Mesothelial cell of epicardium (in vitro differentiated cells): ENCODE measurements around the gene CPNE1. TPM values are rescaled to one million over a fixed set of nuclear protein-coding genes. Genes with fewer than 3 reads are reported as not detected.

Experiments
- DNase-seq, 2 experiments: peaks; one replicate each; pipeline ENCODE4 v3.0.0; 2021; ENCODE audit warnings: low spot score in 2 of 2; ENCODE audit not compliant: unreplicated experiment in 2 of 2
- H3K27ac Mint-ChIP-seq: 2 replicates; pipeline ENCODE4 v1.8.0; 2021; ENCODE audit warnings: mixed read lengths
- H3K27me3 Mint-ChIP-seq: 2 replicates; pipeline ENCODE4 v1.8.0; 2021; ENCODE audit warnings: low read depth, mixed read lengths
- H3K36me3 Mint-ChIP-seq: 2 replicates; pipeline ENCODE4 v1.8.0; 2021; ENCODE audit warnings: mixed read lengths
- H3K4me1 Mint-ChIP-seq: 2 replicates; pipeline ENCODE4 v1.8.0; 2021; ENCODE audit warnings: mixed read lengths
- H3K4me3 Mint-ChIP-seq: 2 replicates; pipeline ENCODE4 v1.8.0; 2021; ENCODE audit warnings: mild to moderate bottlenecking, moderate library complexity, mixed read lengths
- H3K9me3 Mint-ChIP-seq: 2 replicates; pipeline ENCODE4 v1.8.0; 2021; ENCODE audit warnings: mixed read lengths
- CTCF ChIP-seq: fragments of 200-600 bp; sonication (generic); IDR thresholded peaks from one replicate; pipeline ENCODE4 v1.5.0; 2021; ENCODE audit warnings: antibody characterized with exemption; ENCODE audit not compliant: unreplicated experiment
- total RNA-seq: library from RNA; stranded (reverse); gene quantifications from 3 replicates; pipeline ENCODE4 v1.2.1, GENCODE V29; 2021

Gene CPNE1
- total RNA-seq, 1 donor from 2014 or later, result 246 TPM

- Mint-ChIP-seq H3K4me1 (no peaks in the 10 kb centered on the region), H3K9me3 (peaks cover 6% of the 10 kb centered on the region), H3K27me3 (no peaks in the 10 kb centered on the region), H3K27ac (no peak overlapping the region), H3K36me3 (no peaks in the 10 kb centered on the region), H3K4me3 (no peak overlapping the region)
- TF ChIP-seq CTCF, result no peak
- DNase-seq, result no peak
Observed at GRCh38 chr20:35582741-35583404, 81.8 kb downstream of the CPNE1 start.

- no peak for DNase-seq
- Mint-ChIP-seq H3K36me3 (no peaks in the 10 kb centered on the region), H3K9me3 (peaks cover 6% of the 10 kb centered on the region), H3K27me3 (no peaks in the 10 kb centered on the region), H3K27ac (no peak overlapping the region), H3K4me1 (no peaks in the 10 kb centered on the region), H3K4me3 (no peak overlapping the region)
- no peak for TF ChIP-seq CTCF
Observed at GRCh38 chr20:35582131-35582530, 82.6 kb downstream of the CPNE1 start.

GRCh38 chr20:35579196-35579595, 85.5 kb downstream of the CPNE1 start:
- H3K36me3 Mint-ChIP-seq, result no peaks in the 10 kb centered on the region
- no peak for DNase-seq
- H3K27ac Mint-ChIP-seq, result no peak overlapping the region
- H3K9me3 Mint-ChIP-seq, result peaks cover 9% of the 10 kb centered on the region
- H3K4me1 Mint-ChIP-seq, result no peaks in the 10 kb centered on the region
- H3K27me3 Mint-ChIP-seq, result no peaks in the 10 kb centered on the region
- no peak for TF ChIP-seq CTCF
- H3K4me3 Mint-ChIP-seq, result no peak overlapping the region

GRCh38 chr20:35578469-35578868, 86.2 kb downstream of the CPNE1 start:
- no peak for DNase-seq
- Mint-ChIP-seq H3K4me3 (no peak overlapping the region), H3K27ac (no peak overlapping the region), H3K9me3 (peaks cover 13% of the 10 kb centered on the region), H3K36me3 (no peaks in the 10 kb centered on the region), H3K4me1 (no peaks in the 10 kb centered on the region), H3K27me3 (no peaks in the 10 kb centered on the region)
- TF ChIP-seq CTCF, result no peak

- Mint-ChIP-seq H3K4me3 (no peak overlapping the region), H3K4me1 (no peaks in the 10 kb centered on the region), H3K36me3 (peaks cover 2% of the 10 kb centered on the region), H3K27ac (no peak overlapping the region), H3K27me3 (peaks cover 2% of the 10 kb centered on the region), H3K9me3 (peaks cover 18% of the 10 kb centered on the region)
- no peak for DNase-seq
- TF ChIP-seq CTCF, result no peak
Observed at GRCh38 chr20:35576816-35577215, 87.9 kb downstream of the CPNE1 start.

Other genes starting within 250 kb of the CPNE1 start
- 1.1 to 1.4 TPM (median 1.1 TPM) in 3 replicates for gene GDF5, start 226.7 kb downstream of the CPNE1 start, total RNA-seq
- 65.5 to 69.6 TPM (median 68.4 TPM) in 3 replicates for gene CEP250, start 209.3 kb downstream of the CPNE1 start, total RNA-seq
- not detected in 3 replicates for gene C20orf173, start 135.2 kb downstream of the CPNE1 start, total RNA-seq
- 253 to 258 TPM (median 255 TPM) in 3 replicates for gene ERGIC3, start 122.8 kb downstream of the CPNE1 start, total RNA-seq
- gene SPAG4, start 49.1 kb downstream of the CPNE1 start, total RNA-seq, result 4.0 to 5.5 TPM (median 4.2 TPM) in 3 replicates
- gene RBM12, start within 50 bp of the CPNE1 start, total RNA-seq, result 154 to 158 TPM (median 156 TPM) in 3 replicates
- 16.5 to 19.6 TPM (median 18.9 TPM) in 3 replicates for gene NFS1, start 34.5 kb upstream of the CPNE1 start, total RNA-seq
- gene ROMO1, start 34.5 kb upstream of the CPNE1 start, total RNA-seq, result 105 to 107 TPM (median 105 TPM) in 3 replicates
- 463 to 488 TPM (median 479 TPM) in 3 replicates for gene RBM39, start 77.4 kb upstream of the CPNE1 start, total RNA-seq
- 48.6 to 49.7 TPM (median 48.7 TPM) in 3 replicates for gene PHF20, start 107.1 kb upstream of the CPNE1 start, total RNA-seq